ENCODE data around the gene WASHC1.
"Not testable (repeated sequence)": the region's sequence is repeated elsewhere in the genome, so short reads cannot be mapped to it uniquely, and the experiment has no call there.

DNA sequence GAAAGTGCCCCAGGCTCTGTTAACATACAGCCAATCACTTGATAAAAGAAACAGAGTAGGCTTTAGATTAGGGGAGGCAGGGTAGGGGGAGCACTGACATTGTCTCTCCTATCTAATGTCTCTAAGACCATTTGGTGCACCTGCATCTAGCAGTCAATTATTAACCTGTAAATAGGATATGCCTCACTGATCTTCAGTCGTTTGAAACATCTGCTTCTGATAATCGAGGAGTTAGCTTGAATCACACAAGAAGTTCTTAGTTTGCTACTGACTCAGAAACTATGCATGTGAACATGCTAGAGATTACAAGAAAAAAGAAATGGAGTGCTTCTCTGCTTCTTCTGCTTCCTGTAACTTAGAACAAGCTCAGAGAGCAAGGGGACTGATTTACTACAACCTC is 23.4 kb upstream of the WASHC1 start:
- not testable (repeated sequence) for TF ChIP-seq NFE2 (CRISPR knock-in tag; IDR thresholded peaks at IDR 0.05); ZNF205 (CRISPR knock-in tag; IDR thresholded peaks at IDR 0.05); CCAR2 (optimal IDR thresholded peaks at IDR 0.05; ENCODE audit: low read depth, low read length); PHF8 (CRISPR knock-in tag; IDR thresholded peaks at IDR 0.05); KLF16 (CRISPR knock-in tag; IDR thresholded peaks at IDR 0.05); EHMT2 (IDR thresholded peaks at IDR 0.05; ENCODE audit: borderline replicate concordance, low read depth, low read length)
- TF ChIP-seq, protein P1, sequence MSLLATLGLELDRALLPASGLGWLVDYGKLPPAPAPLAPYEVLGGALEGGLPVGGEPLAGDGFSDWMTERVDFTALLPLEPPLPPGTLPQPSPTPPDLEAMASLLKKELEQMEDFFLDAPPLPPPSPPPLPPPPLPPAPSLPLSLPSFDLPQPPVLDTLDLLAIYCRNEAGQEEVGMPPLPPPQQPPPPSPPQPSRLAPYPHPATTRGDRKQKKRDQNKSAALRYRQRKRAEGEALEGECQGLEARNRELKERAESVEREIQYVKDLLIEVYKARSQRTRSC (CRISPR knock-in tag; IDR thresholded peaks at IDR 0.05; ENCODE audit: low read depth), result not testable (repeated sequence)
- TF ChIP-seq, protein P2, sequence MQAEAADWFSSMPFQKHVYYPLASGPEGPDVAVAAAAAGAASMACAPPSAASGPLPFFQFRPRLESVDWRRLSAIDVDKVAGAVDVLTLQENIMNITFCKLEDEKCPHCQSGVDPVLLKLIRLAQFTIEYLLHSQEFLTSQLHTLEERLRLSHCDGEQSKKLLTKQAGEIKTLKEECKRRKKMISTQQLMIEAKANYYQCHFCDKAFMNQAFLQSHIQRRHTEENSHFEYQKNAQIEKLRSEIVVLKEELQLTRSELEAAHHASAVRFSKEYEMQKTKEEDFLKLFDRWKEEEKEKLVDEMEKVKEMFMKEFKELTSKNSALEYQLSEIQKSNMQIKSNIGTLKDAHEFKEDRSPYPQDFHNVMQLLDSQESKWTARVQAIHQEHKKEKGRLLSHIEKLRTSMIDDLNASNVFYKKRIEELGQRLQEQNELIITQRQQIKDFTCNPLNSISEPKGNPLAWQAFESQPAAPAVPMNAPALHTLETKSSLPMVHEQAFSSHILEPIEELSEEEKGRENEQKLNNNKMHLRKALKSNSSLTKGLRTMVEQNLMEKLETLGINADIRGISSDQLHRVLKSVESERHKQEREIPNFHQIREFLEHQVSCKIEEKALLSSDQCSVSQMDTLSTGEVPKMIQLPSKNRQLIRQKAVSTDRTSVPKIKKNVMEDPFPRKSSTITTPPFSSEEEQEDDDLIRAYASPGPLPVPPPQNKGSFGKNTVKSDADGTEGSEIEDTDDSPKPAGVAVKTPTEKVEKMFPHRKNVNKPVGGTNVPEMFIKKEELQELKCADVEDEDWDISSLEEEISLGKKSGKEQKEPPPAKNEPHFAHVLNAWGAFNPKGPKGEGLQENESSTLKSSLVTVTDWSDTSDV (CRISPR knock-in tag; IDR thresholded peaks at IDR 0.05), result not testable (repeated sequence)
- TF ChIP-seq, protein P3, sequence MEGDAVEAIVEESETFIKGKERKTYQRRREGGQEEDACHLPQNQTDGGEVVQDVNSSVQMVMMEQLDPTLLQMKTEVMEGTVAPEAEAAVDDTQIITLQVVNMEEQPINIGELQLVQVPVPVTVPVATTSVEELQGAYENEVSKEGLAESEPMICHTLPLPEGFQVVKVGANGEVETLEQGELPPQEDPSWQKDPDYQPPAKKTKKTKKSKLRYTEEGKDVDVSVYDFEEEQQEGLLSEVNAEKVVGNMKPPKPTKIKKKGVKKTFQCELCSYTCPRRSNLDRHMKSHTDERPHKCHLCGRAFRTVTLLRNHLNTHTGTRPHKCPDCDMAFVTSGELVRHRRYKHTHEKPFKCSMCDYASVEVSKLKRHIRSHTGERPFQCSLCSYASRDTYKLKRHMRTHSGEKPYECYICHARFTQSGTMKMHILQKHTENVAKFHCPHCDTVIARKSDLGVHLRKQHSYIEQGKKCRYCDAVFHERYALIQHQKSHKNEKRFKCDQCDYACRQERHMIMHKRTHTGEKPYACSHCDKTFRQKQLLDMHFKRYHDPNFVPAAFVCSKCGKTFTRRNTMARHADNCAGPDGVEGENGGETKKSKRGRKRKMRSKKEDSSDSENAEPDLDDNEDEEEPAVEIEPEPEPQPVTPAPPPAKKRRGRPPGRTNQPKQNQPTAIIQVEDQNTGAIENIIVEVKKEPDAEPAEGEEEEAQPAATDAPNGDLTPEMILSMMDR (CRISPR knock-in tag; IDR thresholded peaks at IDR 0.05), result not testable (repeated sequence)

Data from HepG2 (cell line).